ENCODE results near the gene CAPZA2. TPM values are rescaled to one million over a fixed set of nuclear protein-coding genes. Genes with fewer than 3 reads are reported as not detected.
A peak's percentile ranks its signal among the peaks of the same experiment; 100 is the strongest.

Gene CAPZA2
- total and polyA plus RNA-seq, 9 of the 15 experiments (the other 6 are each of a cell fraction or from before 2014, with no cell fraction given), result 67.0 to 524 (median 176) TPM

DNA sequence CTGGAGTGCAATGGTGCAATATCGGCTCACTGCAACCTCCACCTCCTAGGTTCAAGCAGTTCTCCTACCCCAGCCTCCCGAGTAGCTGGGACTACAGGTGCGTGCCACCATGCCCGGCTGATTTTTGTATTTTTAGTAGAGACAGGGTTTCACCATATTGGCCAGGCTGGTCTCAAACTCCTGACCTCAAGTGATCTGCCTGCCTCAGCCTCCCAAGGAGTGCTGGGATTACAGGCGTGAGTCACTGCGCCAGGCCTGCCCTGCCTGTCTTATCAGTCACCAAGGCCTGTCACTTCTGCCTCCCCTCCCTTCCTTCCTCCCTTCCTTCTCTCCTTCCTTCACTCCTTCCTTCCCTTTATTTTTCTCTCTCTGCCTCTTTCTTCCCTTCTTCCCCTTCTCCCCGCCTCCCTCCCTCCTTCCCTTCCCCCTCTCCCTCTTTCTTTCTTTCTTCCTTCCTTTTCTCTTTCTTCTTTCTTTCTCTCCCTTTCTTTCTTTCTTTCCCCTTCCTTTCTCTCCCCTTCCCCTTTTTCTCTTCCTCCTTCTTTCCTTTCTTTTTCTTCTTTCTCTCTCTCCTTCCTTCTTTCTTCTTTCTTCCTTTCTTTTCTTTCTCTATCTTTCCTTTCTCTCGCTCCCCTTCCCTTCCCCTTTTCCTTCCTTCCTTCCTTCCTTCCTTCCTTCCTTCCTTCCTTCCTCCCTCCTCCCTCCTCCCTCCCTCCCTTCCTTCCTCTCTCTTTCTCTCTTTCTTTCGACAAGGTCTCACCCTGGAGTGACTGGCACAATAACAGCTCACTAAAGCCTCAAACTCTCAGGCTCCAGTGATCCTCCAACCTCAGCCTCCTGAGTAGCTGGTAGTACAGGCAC lies 87.8 kb downstream of the CAPZA2 start (continued):
- TF ChIP-seq, protein P1, sequence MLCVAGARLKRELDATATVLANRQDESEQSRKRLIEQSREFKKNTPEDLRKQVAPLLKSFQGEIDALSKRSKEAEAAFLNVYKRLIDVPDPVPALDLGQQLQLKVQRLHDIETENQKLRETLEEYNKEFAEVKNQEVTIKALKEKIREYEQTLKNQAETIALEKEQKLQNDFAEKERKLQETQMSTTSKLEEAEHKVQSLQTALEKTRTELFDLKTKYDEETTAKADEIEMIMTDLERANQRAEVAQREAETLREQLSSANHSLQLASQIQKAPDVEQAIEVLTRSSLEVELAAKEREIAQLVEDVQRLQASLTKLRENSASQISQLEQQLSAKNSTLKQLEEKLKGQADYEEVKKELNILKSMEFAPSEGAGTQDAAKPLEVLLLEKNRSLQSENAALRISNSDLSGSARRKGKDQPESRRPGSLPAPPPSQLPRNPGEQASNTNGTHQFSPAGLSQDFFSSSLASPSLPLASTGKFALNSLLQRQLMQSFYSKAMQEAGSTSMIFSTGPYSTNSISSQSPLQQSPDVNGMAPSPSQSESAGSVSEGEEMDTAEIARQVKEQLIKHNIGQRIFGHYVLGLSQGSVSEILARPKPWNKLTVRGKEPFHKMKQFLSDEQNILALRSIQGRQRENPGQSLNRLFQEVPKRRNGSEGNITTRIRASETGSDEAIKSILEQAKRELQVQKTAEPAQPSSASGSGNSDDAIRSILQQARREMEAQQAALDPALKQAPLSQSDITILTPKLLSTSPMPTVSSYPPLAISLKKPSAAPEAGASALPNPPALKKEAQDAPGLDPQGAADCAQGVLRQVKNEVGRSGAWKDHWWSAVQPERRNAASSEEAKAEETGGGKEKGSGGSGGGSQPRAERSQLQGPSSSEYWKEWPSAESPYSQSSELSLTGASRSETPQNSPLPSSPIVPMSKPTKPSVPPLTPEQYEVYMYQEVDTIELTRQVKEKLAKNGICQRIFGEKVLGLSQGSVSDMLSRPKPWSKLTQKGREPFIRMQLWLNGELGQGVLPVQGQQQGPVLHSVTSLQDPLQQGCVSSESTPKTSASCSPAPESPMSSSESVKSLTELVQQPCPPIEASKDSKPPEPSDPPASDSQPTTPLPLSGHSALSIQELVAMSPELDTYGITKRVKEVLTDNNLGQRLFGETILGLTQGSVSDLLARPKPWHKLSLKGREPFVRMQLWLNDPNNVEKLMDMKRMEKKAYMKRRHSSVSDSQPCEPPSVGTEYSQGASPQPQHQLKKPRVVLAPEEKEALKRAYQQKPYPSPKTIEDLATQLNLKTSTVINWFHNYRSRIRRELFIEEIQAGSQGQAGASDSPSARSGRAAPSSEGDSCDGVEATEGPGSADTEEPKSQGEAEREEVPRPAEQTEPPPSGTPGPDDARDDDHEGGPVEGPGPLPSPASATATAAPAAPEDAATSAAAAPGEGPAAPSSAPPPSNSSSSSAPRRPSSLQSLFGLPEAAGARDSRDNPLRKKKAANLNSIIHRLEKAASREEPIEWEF (CRISPR knock-in tag; IDR thresholded peaks at IDR 0.05), result peak; percentile 29; the same call in 1 of the 2 replicates
- TF ChIP-seq ESRRB (CRISPR knock-in tag; IDR thresholded peaks at IDR 0.05; ENCODE audit: borderline replicate concordance) (no peak), CHD4 (IDR thresholded peaks at IDR 0.05; ENCODE audit: insufficient read depth, insufficient replicate concordance, low read depth, low read length, poor library complexity, severe bottlenecking) (peak; percentile 23), SMAD3 (CRISPR knock-in tag; conservative IDR thresholded peaks at IDR 0.05) (no peak), HMG20A (CRISPR knock-in tag; conservative IDR thresholded peaks at IDR 0.05) (no peak), ZEB2 (IDR thresholded peaks at IDR 0.05) (peak; percentile 86), PTBP1 (IDR thresholded peaks at IDR 0.05; ENCODE audit: low read depth, low read length) (no peak), ZNF174 (CRISPR knock-in tag; IDR thresholded peaks at IDR 0.05) (no peak), HOXB6 (CRISPR knock-in tag; IDR thresholded peaks at IDR 0.05; ENCODE audit: borderline replicate concordance) (0 out of 2 replicates have a peak, but pooled peaks have one; percentile 31), NEUROD1 (IDR thresholded peaks at IDR 0.05; ENCODE audit: borderline replicate concordance, low read depth, low read length, partially characterized antibody) (peak; percentile 86), ZNF143 (CRISPR knock-in tag; IDR thresholded peaks at IDR 0.05) (no peak), PHF20 (IDR thresholded peaks at IDR 0.05; ENCODE audit: partially characterized antibody) (peak; percentile 67)
- TF ChIP-seq, protein P2, sequence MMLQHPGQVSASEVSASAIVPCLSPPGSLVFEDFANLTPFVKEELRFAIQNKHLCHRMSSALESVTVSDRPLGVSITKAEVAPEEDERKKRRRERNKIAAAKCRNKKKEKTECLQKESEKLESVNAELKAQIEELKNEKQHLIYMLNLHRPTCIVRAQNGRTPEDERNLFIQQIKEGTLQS (IDR thresholded peaks at IDR 0.05), result peak; percentile 98
- TF ChIP-seq, protein P2 (CRISPR knock-in tag; conservative IDR thresholded peaks at IDR 0.05), result no peak
- TF ChIP-seq, protein P3, sequence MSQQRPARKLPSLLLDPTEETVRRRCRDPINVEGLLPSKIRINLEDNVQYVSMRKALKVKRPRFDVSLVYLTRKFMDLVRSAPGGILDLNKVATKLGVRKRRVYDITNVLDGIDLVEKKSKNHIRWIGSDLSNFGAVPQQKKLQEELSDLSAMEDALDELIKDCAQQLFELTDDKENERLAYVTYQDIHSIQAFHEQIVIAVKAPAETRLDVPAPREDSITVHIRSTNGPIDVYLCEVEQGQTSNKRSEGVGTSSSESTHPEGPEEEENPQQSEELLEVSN (IDR thresholded peaks at IDR 0.05; ENCODE audit: borderline replicate concordance in 1 of 2, extremely low read depth in 1 of 2, insufficient read depth in 1 of 2, insufficient read length in 1 of 2, low read depth in 1 of 2, low read length in 1 of 2, poor library complexity in 1 of 2, severe bottlenecking in 1 of 2), result peak; percentile 21 to 35
- TF ChIP-seq, protein P4, sequence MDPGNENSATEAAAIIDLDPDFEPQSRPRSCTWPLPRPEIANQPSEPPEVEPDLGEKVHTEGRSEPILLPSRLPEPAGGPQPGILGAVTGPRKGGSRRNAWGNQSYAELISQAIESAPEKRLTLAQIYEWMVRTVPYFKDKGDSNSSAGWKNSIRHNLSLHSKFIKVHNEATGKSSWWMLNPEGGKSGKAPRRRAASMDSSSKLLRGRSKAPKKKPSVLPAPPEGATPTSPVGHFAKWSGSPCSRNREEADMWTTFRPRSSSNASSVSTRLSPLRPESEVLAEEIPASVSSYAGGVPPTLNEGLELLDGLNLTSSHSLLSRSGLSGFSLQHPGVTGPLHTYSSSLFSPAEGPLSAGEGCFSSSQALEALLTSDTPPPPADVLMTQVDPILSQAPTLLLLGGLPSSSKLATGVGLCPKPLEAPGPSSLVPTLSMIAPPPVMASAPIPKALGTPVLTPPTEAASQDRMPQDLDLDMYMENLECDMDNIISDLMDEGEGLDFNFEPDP (CRISPR knock-in tag; IDR thresholded peaks at IDR 0.05), result no peak

Measured in K562 (cell line).